GM12878 (cell line): ENCODE results near the gene DUSP7. TPM values are rescaled to one million over a fixed set of nuclear protein-coding genes. Genes with fewer than 3 reads are reported as not detected.

Experiments
- ATAC-seq: fragments of 200-7000 bp; cut with Tn5 transposase; 3 replicates; pipeline ENCODE4 v1.9.1; 2020; ENCODE audit warnings: mild to moderate bottlenecking, moderate library complexity
- BruUV-seq: library from RNA; stranded (reverse); fragments of 400-500 nt; replicated peaks from 2 replicates; lab custom pipeline; 2021; lab: Mats Ljungman, UMichigan
- CTCF ChIA-PET: fragments of 300-600 bp; sonication (Branson Sonifier 250); formaldehyde crosslinking; extraction: SDS; loops from one replicate; lab custom pipeline; 2021; ENCODE audit warnings: inconsistent platforms; lab: Yijun Ruan, JAX
- POLR2A ChIA-PET: fragments of 350-600 bp; formaldehyde crosslinking; extraction: SDS; loops from one replicate; lab custom pipeline; 2021; ENCODE audit warnings: inconsistent platforms; lab: Charles Lee
- RAD21 ChIA-PET: fragments of 300-600 bp; sonication (Branson Sonifier 250); formaldehyde crosslinking; loops from one replicate; lab custom pipeline; 2023; ENCODE audit warnings: antibody characterized with exemption; ENCODE audit not compliant: unreplicated experiment; lab: Charles Lee
- SMC1A ChIA-PET: fragments of 300-600 bp; sonication (Branson Sonifier 250); formaldehyde crosslinking; loops from one replicate; lab custom pipeline; 2023; ENCODE audit not compliant: unreplicated experiment, uncharacterized antibody; lab: Charles Lee
- DNase-seq: peaks from one replicate; pipeline ENCODE4 v3.0.0-alpha.2; 2011; ENCODE audit warnings: low read depth, low spot score
- FAIRE-seq: peaks from 3 replicates; lab custom pipeline; 2011; peaks lifted over from hg19 to GRCh38; lab: Jason Lieb, UNC
- H2AFZ ChIP-seq: 2 replicates; pipeline ENCODE4 v1.6.0; 2011; ENCODE audit warnings: low read depth, low read length, control low read depth; ENCODE audit not compliant: control insufficient read depth
- H3K27ac ChIP-seq: 2 replicates; pipeline ENCODE4 v1.5.1; 2011; ENCODE audit warnings: control low read depth; ENCODE audit not compliant: control insufficient read depth, insufficient read depth
- H3K27me3 ChIP-seq, 2 experiments: replicated peaks in 1 of 2; 2 replicates each; pipeline versions ENCODE4 v1.6.0 to v1.6.1; 2011; ENCODE audit warnings: low read length in 1 of 2; ENCODE audit not compliant: control insufficient read depth in 2 of 2, insufficient read depth in 2 of 2
- H3K36me3 ChIP-seq, 2 experiments: 2 replicates each; pipeline ENCODE4 v1.5.1; 2011; ENCODE audit warnings: low read length in 1 of 2; ENCODE audit not compliant: control insufficient read depth in 2 of 2, insufficient read depth in 2 of 2
- H3K4me1 ChIP-seq: 2 replicates; pipeline ENCODE4 v1.6.1; 2011; ENCODE audit warnings: mild to moderate bottlenecking, low read length, moderate library complexity, mixed read lengths; ENCODE audit not compliant: control insufficient read depth, insufficient read depth
- H3K4me2 ChIP-seq: 2 replicates; pipeline ENCODE4 v1.6.0; 2011; ENCODE audit warnings: control low read depth; ENCODE audit not compliant: control insufficient read depth, insufficient read depth
- H3K4me3 ChIP-seq: fragments of 200-600 bp; sonication (generic); 2 replicates; pipeline ENCODE4 v1.5.1; 2016
- H3K79me2 ChIP-seq: 2 replicates; pipeline ENCODE4 v1.6.0; 2011; ENCODE audit warnings: low read length; ENCODE audit not compliant: control insufficient read depth, insufficient read depth
- H3K9ac ChIP-seq: 2 replicates; pipeline ENCODE4 v1.8.0; 2011; ENCODE audit warnings: low read length, control low read depth, mixed read lengths; ENCODE audit not compliant: control insufficient read depth, insufficient read depth
- H3K9me3 ChIP-seq: replicated peaks from 3 replicates; pipeline ENCODE4 v1.5.1; 2011; ENCODE audit warnings: mild to moderate bottlenecking, low read length; ENCODE audit not compliant: control insufficient read depth, insufficient read depth
- H4K20me1 ChIP-seq: 2 replicates; pipeline ENCODE4 v1.6.0; 2011; ENCODE audit not compliant: control insufficient read depth, insufficient read depth
- GATAD2B ChIP-seq: fragments of 450-650 bp; conservative IDR thresholded peaks from 2 replicates; pipeline ENCODE4 v1.6.1; 2017; ENCODE audit warnings: low read depth, mild to moderate bottlenecking, moderate library complexity
- LARP7 ChIP-seq: fragments of 450-650 bp; IDR thresholded peaks from 2 replicates; pipeline ENCODE4 v1.6.1; 2017; ENCODE audit warnings: mild to moderate bottlenecking
- MYC ChIP-seq: IDR thresholded peaks from 2 replicates; pipeline ENCODE4 v1.6.1; 2011; ENCODE audit warnings: mild to moderate bottlenecking, low read length, moderate library complexity, inconsistent platforms; ENCODE audit not compliant: insufficient read depth, insufficient replicate concordance, insufficient read length, severe bottlenecking
- RAD21 ChIP-seq: IDR thresholded peaks from 2 replicates; pipeline ENCODE4 v1.6.1; 2011; ENCODE audit warnings: mild to moderate bottlenecking, low read depth, low read length, moderate library complexity; ENCODE audit not compliant: insufficient read depth
- SRF ChIP-seq, 2 experiments: IDR thresholded peaks; 2 replicates each; pipeline ENCODE4 v1.6.1; 2011; ENCODE audit warnings: low read depth in 2 of 2, low read length in 2 of 2, mild to moderate bottlenecking in 1 of 2, moderate library complexity in 1 of 2
- ZNF622 ChIP-seq: fragments of 450-650 bp; IDR thresholded peaks from 2 replicates; pipeline ENCODE4 v1.6.1; 2017; ENCODE audit warnings: mild to moderate bottlenecking, inconsistent platforms
- WGBS: methylation state at CpG from one replicate; pipeline ENCODE4 v1.1.6; 2016; ENCODE audit warnings: low lambda C conversion rate; ENCODE audit not compliant: insufficient replicate concordance, insufficient coverage; ENCODE audit errors: missing lambda C conversion rate; 5-methylcytosine and 5-hydroxymethylcytosine counted together
- in situ Hi-C: fragments of 300-500 bp; cut with MboI; formaldehyde crosslinking; loops from 9 replicates; pipeline ENCODE4 v1.14.3; 2018; ENCODE audit warnings: mixed read lengths
- intact Hi-C: fragments of 100-400 bp; cut with micrococcal nuclease; formaldehyde crosslinking; loops from one replicate; pipeline ENCODE4 v1.14.2; 2022; ENCODE audit not compliant: unreplicated experiment
- polyA plus RNA-seq, 11 experiments: library from polyadenylated mRNA; depleted of rRNA in 4 of 11; unstranded in 6 of 11; stranded (reverse) in 5 of 11; fragments of >200 nt; fragmentation: Nextera tagmentation in 4 of 11; fragmentation: Illumina TruSeq in 1 of 11; extraction: Ambion mirVana in 4 of 11; extraction: Trizol in 1 of 11; gene quantifications; 1 replicate in 1 of 11; 2 replicates in 10 of 11; pipeline versions ENCODE4 v1.2.1 to v1.2.3, GENCODE V29; 2011 to 2016; ENCODE audit warnings: inconsistent platforms in 2 of 11, missing spikeins in 2 of 11, low read depth in 1 of 11
- total RNA-seq, 4 experiments: library from RNA; depleted of rRNA in 3 of 4; stranded (reverse); fragments of >200 nt in 3 of 4; fragmentation: Illumina TruSeq in 1 of 4; extraction: Trizol in 1 of 4; gene quantifications; 2 replicates each; pipeline versions ENCODE4 v1.2.1 to v1.2.3, GENCODE V29; 2013 to 2021

The DUSP7 gene
- total and polyA plus RNA-seq, 10 of the 15 experiments (the other 5 are each of a cell fraction or from before 2014, with no cell fraction given): 0.73 to 17.0 (median 7.9) TPM

- Histone ChIP-seq H3K4me3 (no peak overlapping the region), H3K27ac (no peak overlapping the region), H3K9me3 (no peaks in the 10 kb centered on the region), H4K20me1 (no peaks in the 10 kb centered on the region), H3K27me3 (no peaks in the 10 kb centered on the region), H2AFZ (no peak overlapping the region), H3K36me3 (no peaks in the 10 kb centered on the region), H3K79me2 (no peaks in the 10 kb centered on the region), H3K9ac (no peak overlapping the region), H3K4me1 (peaks cover 7% of the 10 kb centered on the region; the same call in 1 of the 2 replicates), H3K4me2 (no peak overlapping the region)
- 0% methylated on average over 4 of the region's 4 CpGs for WGBS
- POLR2A ChIA-PET: no interaction called here
- CTCF ChIA-PET: interaction anchor here (0.8 to 1.5 kb wide), 2 partner anchors 10 to 17 kb away, joined by 3 read pairs; partner anchors contain the start of gene DUSP7
- SMC1A ChIA-PET: interaction anchor here (0.6 to 3.8 kb wide), 2 partner anchors 14 to 20 kb away, joined by 3 to 37 read pairs; no protein-coding TSS in a partner anchor
- no TSS peak for BruUV-seq
- TF ChIP-seq GATAD2B (no peak), RAD21 (no peak), ZNF622 (no peak), SRF (IDR thresholded peaks at IDR 0.05; ENCODE audit: low read depth in 2 of 2, low read length in 2 of 2) (no peak)
- RAD21 ChIA-PET: interaction anchor here (1.0 to 4.5 kb wide), 3 partner anchors 14 to 38 kb away, joined by 3 to 48 read pairs (median 4); no protein-coding TSS in a partner anchor
- in situ Hi-C loops (no loop called here), intact Hi-C loops (no loop called here)
- no peak for ATAC-seq
- no peak for FAIRE-seq
- DNase-seq: no peak
Measured at GRCh38 chr3:52039426-52039825, 16.9 kb downstream of the DUSP7 start.

DNA sequence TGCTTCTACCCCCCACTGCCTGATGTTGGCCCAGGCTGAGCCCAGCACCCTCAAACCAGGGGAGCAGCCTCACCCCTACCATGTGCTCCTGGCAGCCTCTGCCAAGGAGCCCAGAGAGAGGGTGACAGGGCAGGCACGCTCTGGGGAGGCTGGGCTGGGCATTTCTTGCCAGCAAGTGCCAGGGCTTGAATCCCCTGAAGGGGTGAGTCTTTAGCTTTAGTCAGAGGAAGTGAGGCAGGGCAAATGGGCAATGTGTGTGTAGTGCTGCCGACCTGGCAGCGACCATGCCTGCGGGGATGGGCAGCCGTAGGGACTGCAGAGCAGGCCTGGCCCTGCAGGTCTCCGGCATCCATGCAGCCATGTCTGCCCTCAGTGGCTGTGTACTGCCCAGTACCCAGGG, 18.1 kb downstream of the DUSP7 start:
- BruUV-seq: no TSS peak
- Histone ChIP-seq H2AFZ (no peak overlapping the region), H3K79me2 (no peaks in the 10 kb centered on the region), H3K27me3 (no peaks in the 10 kb centered on the region), H3K4me1 (peaks cover 7% of the 10 kb centered on the region; the same call in 1 of the 2 replicates), H3K9me3 (no peaks in the 10 kb centered on the region), H3K36me3 (no peaks in the 10 kb centered on the region), H3K9ac (no peak overlapping the region), H3K27ac (no peak overlapping the region), H4K20me1 (no peaks in the 10 kb centered on the region), H3K4me3 (no peak overlapping the region), H3K4me2 (no peak overlapping the region)
- TF ChIP-seq MYC (no peak), LARP7 (no peak)
- ATAC-seq (no peak), FAIRE-seq (no peak), DNase-seq (no peak)
- 75% methylated on average over 6 of the region's 6 CpGs for WGBS
- in situ Hi-C loops: no loop called here
- CTCF ChIA-PET: interaction anchor here (1.5 to 4.6 kb wide), 3 partner anchors 8 to 35 kb away, joined by 3 to 44 read pairs (median 41); no protein-coding TSS in a partner anchor
- RAD21 ChIA-PET: interaction anchor here (1.0 to 4.5 kb wide), 2 partner anchors 15 to 36 kb away, joined by 3 to 48 read pairs; no protein-coding TSS in a partner anchor
- intact Hi-C loops: no loop called here
- POLR2A ChIA-PET: interaction anchor here (0.6 to 2.7 kb wide), 2 partner anchors 13 to 19 kb away, joined by 3 to 12 read pairs; no protein-coding TSS in a partner anchor
- SMC1A ChIA-PET: interaction anchor here (0.8 to 3.8 kb wide), 4 partner anchors 10 to 85 kb away, joined by 3 to 37 read pairs (median 4); no protein-coding TSS in a partner anchor
